SK-N-SH treated with all-trans-retinoic acid at 6 μM for 48 hours (cell line): ENCODE data around the gene GOLGA5.

ENCODE experiments used
- ATAC-seq: fragments of 200-7000 bp; cut with Tn5 transposase; 3 replicates; pipeline ENCODE4 v1.9.1; 2020; ENCODE audit warnings: mild to moderate bottlenecking, moderate library complexity
- BACH2 ChIP-seq: fragments of 250-450 bp; sonication (Bioruptor Pico); IDR thresholded peaks from 2 replicates; pipeline ENCODE4 v1.9.0; 2021; ENCODE audit warnings: mild to moderate bottlenecking, borderline replicate concordance
- CSDC2 ChIP-seq: fragments of 250-450 bp; sonication (Bioruptor Pico); IDR thresholded peaks from 2 replicates; pipeline ENCODE4 v1.5.0; 2020; ENCODE audit warnings: mild to moderate bottlenecking, moderate library complexity
- ESRRG ChIP-seq: fragments of 250-450 bp; sonication (Bioruptor Pico); IDR thresholded peaks from 2 replicates; pipeline ENCODE4 v1.6.1; 2021; ENCODE audit warnings: mild to moderate bottlenecking
- GLIS3 ChIP-seq: fragments of 250-450 bp; sonication (Bioruptor Pico); IDR thresholded peaks from 2 replicates; pipeline ENCODE4 v1.5.0; 2020; ENCODE audit warnings: mild to moderate bottlenecking, moderate library complexity
- ISL1 ChIP-seq: fragments of 250-450 bp; sonication (Bioruptor Pico); IDR thresholded peaks from 2 replicates; pipeline ENCODE4 v2.1.2; 2022; ENCODE audit warnings: mild to moderate bottlenecking, moderate library complexity
- OSR1 ChIP-seq: fragments of 250-450 bp; sonication (Bioruptor Pico); IDR thresholded peaks from 2 replicates; pipeline ENCODE4 v1.8.0; 2022; ENCODE audit warnings: moderate library complexity, mild to moderate bottlenecking, inconsistent platforms
- RARB ChIP-seq: fragments of 250-450 bp; sonication (Bioruptor Pico); IDR thresholded peaks from 2 replicates; pipeline ENCODE4 v1.8.0; 2021; ENCODE audit warnings: mild to moderate bottlenecking, moderate library complexity
- SNAI2 ChIP-seq: fragments of 250-450 bp; sonication (Bioruptor Pico); IDR thresholded peaks from 2 replicates; pipeline ENCODE4 v1.5.0; 2020; ENCODE audit warnings: mild to moderate bottlenecking, moderate library complexity
- TCF4 ChIP-seq: fragments of 250-450 bp; sonication (Bioruptor Pico); IDR thresholded peaks from 2 replicates; pipeline ENCODE4 v1.8.0; 2021; ENCODE audit warnings: mild to moderate bottlenecking, moderate library complexity, borderline replicate concordance
- TOX ChIP-seq: fragments of 250-450 bp; sonication (Bioruptor Pico); IDR thresholded peaks from 2 replicates; pipeline ENCODE4 v1.8.0; 2021; ENCODE audit warnings: mild to moderate bottlenecking, moderate library complexity, borderline replicate concordance
- ZC3H10 ChIP-seq: fragments of 250-450 bp; sonication (Bioruptor Pico); IDR thresholded peaks from 2 replicates; pipeline ENCODE4 v1.5.1; 2021; ENCODE audit warnings: mild to moderate bottlenecking, moderate library complexity
- ZFP3 ChIP-seq: fragments of 250-450 bp; sonication (Bioruptor Pico); IDR thresholded peaks from 2 replicates; pipeline ENCODE4 v1.5.0; 2020; ENCODE audit warnings: mild to moderate bottlenecking, moderate library complexity
- ZFP30 ChIP-seq: fragments of 450-650 bp; formaldehyde crosslinking; IDR thresholded peaks from 2 replicates; pipeline ENCODE4 v1.5.0; 2022; ENCODE audit warnings: mild to moderate bottlenecking, moderate library complexity
- ZNF565 ChIP-seq: fragments of 450-650 bp; formaldehyde crosslinking; conservative IDR thresholded peaks from 2 replicates; pipeline ENCODE4 v1.5.0; 2020; ENCODE audit warnings: low read depth, mild to moderate bottlenecking, moderate library complexity
- ZNF70 ChIP-seq: fragments of 450-650 bp; formaldehyde crosslinking; IDR thresholded peaks from 2 replicates; pipeline ENCODE4 v1.5.0; 2020; ENCODE audit warnings: mild to moderate bottlenecking, moderate library complexity
- ZNF8 ChIP-seq: fragments of 450-650 bp; formaldehyde crosslinking; IDR thresholded peaks from 2 replicates; pipeline ENCODE4 v1.5.0; 2020; ENCODE audit warnings: mild to moderate bottlenecking, moderate library complexity
- TF ChIP-seq, protein P1 (sequence below): fragments of 250-450 bp; sonication (Bioruptor Pico); IDR thresholded peaks from 2 replicates; pipeline ENCODE4 v1.5.1; 2020; ENCODE audit warnings: low read depth, mild to moderate bottlenecking, moderate library complexity
- TF ChIP-seq, protein P2 (sequence below): fragments of 250-450 bp; sonication (Bioruptor Pico); IDR thresholded peaks from 2 replicates; pipeline ENCODE4 v1.5.0; 2020; ENCODE audit warnings: mild to moderate bottlenecking, moderate library complexity
- TF ChIP-seq, protein P3 (sequence below): fragments of 250-450 bp; sonication (Bioruptor Pico); IDR thresholded peaks from 2 replicates; pipeline ENCODE4 v1.8.0; 2021; ENCODE audit warnings: low read depth, mild to moderate bottlenecking, moderate library complexity, borderline replicate concordance
- TF ChIP-seq, protein P4 (sequence below): fragments of 250-450 bp; sonication (Bioruptor Pico); IDR thresholded peaks from 2 replicates; pipeline ENCODE4 v1.8.0; 2020; ENCODE audit warnings: mild to moderate bottlenecking, moderate library complexity, borderline replicate concordance
- TF ChIP-seq, protein P5 (sequence below): fragments of 250-450 bp; sonication (Bioruptor Pico); IDR thresholded peaks from 2 replicates; pipeline ENCODE4 v1.5.1; 2021; ENCODE audit warnings: mild to moderate bottlenecking, moderate library complexity

GOLGA5 gene

DNA sequence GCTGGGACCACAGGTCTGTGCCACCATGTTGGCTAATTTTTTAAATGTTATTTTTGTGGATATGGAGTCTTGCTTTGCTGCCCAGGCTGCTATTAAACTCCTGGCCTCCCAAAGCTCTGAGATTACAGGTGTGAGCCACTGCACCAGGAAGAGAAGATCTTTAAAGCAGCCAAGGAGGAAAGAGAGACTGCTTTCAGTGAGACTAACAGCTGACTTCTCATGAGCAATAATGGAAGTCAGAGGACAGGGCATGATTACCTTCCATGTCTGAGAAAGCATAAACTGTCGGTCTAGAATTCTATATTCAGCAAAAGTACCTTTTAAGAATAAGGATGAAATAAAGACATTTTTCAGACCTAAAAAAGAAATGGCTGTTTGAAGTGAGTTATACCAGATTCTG is 71.6 kb downstream of the GOLGA5 start:
- no peak for ATAC-seq
- no peak for TF ChIP-seq TOX
- TF ChIP-seq ZFP30 (CRISPR knock-in tag): no peak
- TF ChIP-seq, protein P1, sequence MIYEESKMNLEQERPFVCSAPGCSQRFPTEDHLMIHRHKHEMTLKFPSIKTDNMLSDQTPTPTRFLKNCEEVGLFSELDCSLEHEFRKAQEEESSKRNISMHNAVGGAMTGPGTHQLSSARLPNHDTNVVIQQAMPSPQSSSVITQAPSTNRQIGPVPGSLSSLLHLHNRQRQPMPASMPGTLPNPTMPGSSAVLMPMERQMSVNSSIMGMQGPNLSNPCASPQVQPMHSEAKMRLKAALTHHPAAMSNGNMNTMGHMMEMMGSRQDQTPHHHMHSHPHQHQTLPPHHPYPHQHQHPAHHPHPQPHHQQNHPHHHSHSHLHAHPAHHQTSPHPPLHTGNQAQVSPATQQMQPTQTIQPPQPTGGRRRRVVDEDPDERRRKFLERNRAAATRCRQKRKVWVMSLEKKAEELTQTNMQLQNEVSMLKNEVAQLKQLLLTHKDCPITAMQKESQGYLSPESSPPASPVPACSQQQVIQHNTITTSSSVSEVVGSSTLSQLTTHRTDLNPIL: no peak
- no peak for TF ChIP-seq CSDC2
- TF ChIP-seq ZFP3 (CRISPR knock-in tag): no peak

DNA sequence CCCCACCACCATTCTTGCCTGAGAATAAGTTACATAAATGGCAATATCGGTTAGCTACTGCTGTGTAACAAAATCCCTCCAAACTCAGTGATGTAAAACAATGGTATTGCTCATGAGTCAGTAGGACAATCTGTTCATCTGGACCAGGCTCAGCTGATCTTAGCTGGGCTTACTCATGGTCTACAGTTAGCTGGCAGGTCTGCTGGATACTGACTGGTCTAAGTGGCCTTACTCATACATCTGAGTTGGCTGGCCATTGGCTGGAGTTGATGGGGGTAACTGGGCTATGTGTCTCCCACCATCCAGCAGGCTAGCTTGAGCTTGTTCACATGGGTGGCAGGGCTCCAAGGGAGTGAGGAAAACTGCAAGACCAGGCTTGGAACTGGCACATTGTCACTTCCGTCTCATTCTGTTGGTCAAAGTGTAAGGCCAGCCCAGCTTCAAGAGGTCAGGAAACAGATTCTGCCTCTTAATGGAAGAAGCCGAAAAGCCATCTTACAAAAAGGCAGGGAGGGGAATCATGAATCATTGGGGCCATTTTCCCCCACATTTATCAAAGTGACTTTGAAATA is 72.2 kb downstream of the GOLGA5 start:
- ATAC-seq: no peak
- no peak for TF ChIP-seq ZNF8
- no peak for TF ChIP-seq RARB (CRISPR knock-in tag)
- no peak for TF ChIP-seq ZFP30 (CRISPR knock-in tag)
- no peak for TF ChIP-seq OSR1 (CRISPR knock-in tag)
- TF ChIP-seq, protein P2, sequence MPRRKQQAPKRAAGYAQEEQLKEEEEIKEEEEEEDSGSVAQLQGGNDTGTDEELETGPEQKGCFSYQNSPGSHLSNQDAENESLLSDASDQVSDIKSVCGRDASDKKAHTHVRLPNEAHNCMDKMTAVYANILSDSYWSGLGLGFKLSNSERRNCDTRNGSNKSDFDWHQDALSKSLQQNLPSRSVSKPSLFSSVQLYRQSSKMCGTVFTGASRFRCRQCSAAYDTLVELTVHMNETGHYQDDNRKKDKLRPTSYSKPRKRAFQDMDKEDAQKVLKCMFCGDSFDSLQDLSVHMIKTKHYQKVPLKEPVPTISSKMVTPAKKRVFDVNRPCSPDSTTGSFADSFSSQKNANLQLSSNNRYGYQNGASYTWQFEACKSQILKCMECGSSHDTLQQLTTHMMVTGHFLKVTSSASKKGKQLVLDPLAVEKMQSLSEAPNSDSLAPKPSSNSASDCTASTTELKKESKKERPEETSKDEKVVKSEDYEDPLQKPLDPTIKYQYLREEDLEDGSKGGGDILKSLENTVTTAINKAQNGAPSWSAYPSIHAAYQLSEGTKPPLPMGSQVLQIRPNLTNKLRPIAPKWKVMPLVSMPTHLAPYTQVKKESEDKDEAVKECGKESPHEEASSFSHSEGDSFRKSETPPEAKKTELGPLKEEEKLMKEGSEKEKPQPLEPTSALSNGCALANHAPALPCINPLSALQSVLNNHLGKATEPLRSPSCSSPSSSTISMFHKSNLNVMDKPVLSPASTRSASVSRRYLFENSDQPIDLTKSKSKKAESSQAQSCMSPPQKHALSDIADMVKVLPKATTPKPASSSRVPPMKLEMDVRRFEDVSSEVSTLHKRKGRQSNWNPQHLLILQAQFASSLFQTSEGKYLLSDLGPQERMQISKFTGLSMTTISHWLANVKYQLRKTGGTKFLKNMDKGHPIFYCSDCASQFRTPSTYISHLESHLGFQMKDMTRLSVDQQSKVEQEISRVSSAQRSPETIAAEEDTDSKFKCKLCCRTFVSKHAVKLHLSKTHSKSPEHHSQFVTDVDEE (CRISPR knock-in tag): no peak
- TF ChIP-seq GLIS3 (CRISPR knock-in tag): no peak
- TF ChIP-seq, protein P3, sequence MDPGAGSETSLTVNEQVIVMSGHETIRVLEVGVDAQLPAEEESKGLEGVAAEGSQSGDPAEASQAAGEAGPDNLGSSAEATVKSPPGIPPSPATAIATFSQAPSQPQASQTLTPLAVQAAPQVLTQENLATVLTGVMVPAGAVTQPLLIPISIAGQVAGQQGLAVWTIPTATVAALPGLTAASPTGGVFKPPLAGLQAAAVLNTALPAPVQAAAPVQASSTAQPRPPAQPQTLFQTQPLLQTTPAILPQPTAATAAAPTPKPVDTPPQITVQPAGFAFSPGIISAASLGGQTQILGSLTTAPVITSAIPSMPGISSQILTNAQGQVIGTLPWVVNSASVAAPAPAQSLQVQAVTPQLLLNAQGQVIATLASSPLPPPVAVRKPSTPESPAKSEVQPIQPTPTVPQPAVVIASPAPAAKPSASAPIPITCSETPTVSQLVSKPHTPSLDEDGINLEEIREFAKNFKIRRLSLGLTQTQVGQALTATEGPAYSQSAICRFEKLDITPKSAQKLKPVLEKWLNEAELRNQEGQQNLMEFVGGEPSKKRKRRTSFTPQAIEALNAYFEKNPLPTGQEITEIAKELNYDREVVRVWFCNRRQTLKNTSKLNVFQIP: no peak
- TF ChIP-seq ZNF70: no peak
- TF ChIP-seq, protein P1: no peak
- TF ChIP-seq, protein P4, sequence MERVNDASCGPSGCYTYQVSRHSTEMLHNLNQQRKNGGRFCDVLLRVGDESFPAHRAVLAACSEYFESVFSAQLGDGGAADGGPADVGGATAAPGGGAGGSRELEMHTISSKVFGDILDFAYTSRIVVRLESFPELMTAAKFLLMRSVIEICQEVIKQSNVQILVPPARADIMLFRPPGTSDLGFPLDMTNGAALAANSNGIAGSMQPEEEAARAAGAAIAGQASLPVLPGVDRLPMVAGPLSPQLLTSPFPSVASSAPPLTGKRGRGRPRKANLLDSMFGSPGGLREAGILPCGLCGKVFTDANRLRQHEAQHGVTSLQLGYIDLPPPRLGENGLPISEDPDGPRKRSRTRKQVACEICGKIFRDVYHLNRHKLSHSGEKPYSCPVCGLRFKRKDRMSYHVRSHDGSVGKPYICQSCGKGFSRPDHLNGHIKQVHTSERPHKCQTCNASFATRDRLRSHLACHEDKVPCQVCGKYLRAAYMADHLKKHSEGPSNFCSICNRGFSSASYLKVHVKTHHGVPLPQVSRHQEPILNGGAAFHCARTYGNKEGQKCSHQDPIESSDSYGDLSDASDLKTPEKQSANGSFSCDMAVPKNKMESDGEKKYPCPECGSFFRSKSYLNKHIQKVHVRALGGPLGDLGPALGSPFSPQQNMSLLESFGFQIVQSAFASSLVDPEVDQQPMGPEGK: no peak
- TF ChIP-seq ESRRG (CRISPR knock-in tag): no peak
- no peak for TF ChIP-seq ZNF565 (CRISPR knock-in tag)
- TF ChIP-seq BACH2 (CRISPR knock-in tag): no peak
- no peak for TF ChIP-seq TCF4 (CRISPR knock-in tag)
- no peak for TF ChIP-seq ISL1
- TF ChIP-seq SNAI2 (CRISPR knock-in tag): no peak
- TF ChIP-seq ZC3H10 (CRISPR knock-in tag): no peak
- TF ChIP-seq, protein P5, sequence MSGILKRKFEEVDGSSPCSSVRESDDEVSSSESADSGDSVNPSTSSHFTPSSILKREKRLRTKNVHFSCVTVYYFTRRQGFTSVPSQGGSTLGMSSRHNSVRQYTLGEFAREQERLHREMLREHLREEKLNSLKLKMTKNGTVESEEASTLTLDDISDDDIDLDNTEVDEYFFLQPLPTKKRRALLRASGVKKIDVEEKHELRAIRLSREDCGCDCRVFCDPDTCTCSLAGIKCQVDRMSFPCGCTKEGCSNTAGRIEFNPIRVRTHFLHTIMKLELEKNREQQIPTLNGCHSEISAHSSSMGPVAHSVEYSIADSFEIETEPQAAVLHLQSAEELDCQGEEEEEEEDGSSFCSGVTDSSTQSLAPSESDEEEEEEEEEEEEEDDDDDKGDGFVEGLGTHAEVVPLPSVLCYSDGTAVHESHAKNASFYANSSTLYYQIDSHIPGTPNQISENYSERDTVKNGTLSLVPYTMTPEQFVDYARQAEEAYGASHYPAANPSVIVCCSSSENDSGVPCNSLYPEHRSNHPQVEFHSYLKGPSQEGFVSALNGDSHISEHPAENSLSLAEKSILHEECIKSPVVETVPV (CRISPR knock-in tag): no peak
